H9 (cell line): ENCODE results near the gene MMP15. TPM values are rescaled to one million over a fixed set of nuclear protein-coding genes. Genes with fewer than 3 reads are reported as not detected.

ENCODE experiments used
- DNase-seq: peaks from one replicate; pipeline ENCODE4 v3.0.0-alpha.2; 2017
- H2AFZ ChIP-seq: one replicate; pipeline ENCODE4 v1.6.1; 2013; ENCODE audit warnings: mild to moderate bottlenecking, low read length, control low read depth, moderate library complexity
- H2AK5ac ChIP-seq: 2 replicates; pipeline ENCODE4 v1.6.1; 2013; ENCODE audit warnings: low read length, control low read depth, mixed read lengths; ENCODE audit not compliant: insufficient read length
- H2BK120ac ChIP-seq: one replicate; pipeline ENCODE4 v1.6.1; 2013; ENCODE audit warnings: low read depth, mild to moderate bottlenecking, low read length, control low read depth, inconsistent platforms; ENCODE audit not compliant: poor library complexity, severe bottlenecking
- H2BK12ac ChIP-seq: 2 replicates; pipeline ENCODE4 v1.6.1; 2013; ENCODE audit warnings: low read length, control low read depth, mixed read lengths, low read depth; ENCODE audit not compliant: insufficient read length
- H2BK15ac ChIP-seq: 2 replicates; pipeline ENCODE4 v1.6.1; 2013; ENCODE audit warnings: low read depth, low read length, control low read depth
- H2BK20ac ChIP-seq: one replicate; pipeline ENCODE4 v1.6.1; 2013; ENCODE audit warnings: low read depth, mild to moderate bottlenecking, low read length, control low read depth, inconsistent platforms; ENCODE audit not compliant: poor library complexity, severe bottlenecking
- H2BK5ac ChIP-seq: 2 replicates; pipeline ENCODE4 v1.6.1; 2013; ENCODE audit warnings: low read length, control low read depth, mixed read lengths; ENCODE audit not compliant: insufficient read length
- H3K14ac ChIP-seq: 2 replicates; pipeline ENCODE4 v1.6.1; 2013; ENCODE audit warnings: low read length, control low read depth; ENCODE audit not compliant: insufficient read depth
- H3K18ac ChIP-seq: 2 replicates; pipeline ENCODE4 v1.6.1; 2013; ENCODE audit warnings: low read depth, mild to moderate bottlenecking, mixed read lengths, low read length, control low read depth; ENCODE audit not compliant: insufficient read length
- H3K23ac ChIP-seq: 2 replicates; pipeline ENCODE4 v1.6.1; 2013; ENCODE audit warnings: low read length, control low read depth, mixed read lengths, low read depth; ENCODE audit not compliant: insufficient read length
- H3K23me2 ChIP-seq: 2 replicates; pipeline ENCODE4 v1.6.1; 2013; ENCODE audit warnings: low read depth, mild to moderate bottlenecking, mixed read lengths, low read length, control low read depth; ENCODE audit not compliant: insufficient read length, poor library complexity, severe bottlenecking
- H3K27ac ChIP-seq: 2 replicates; pipeline ENCODE4 v1.5.1; 2013; ENCODE audit warnings: low read length, control low read depth, mixed read lengths, low read depth; ENCODE audit not compliant: insufficient read length
- H3K27me3 ChIP-seq: 2 replicates; pipeline ENCODE4 v1.6.1; 2013; ENCODE audit warnings: low read length, control low read depth, inconsistent platforms; ENCODE audit not compliant: insufficient read depth
- H3K4ac ChIP-seq: 2 replicates; pipeline ENCODE4 v1.6.1; 2013; ENCODE audit warnings: low read depth, mild to moderate bottlenecking, control low read depth, inconsistent platforms, low read length, moderate library complexity
- H3K4me1 ChIP-seq: 2 replicates; pipeline ENCODE4 v1.6.1; 2013; ENCODE audit warnings: low read length, control low read depth, inconsistent platforms; ENCODE audit not compliant: insufficient read depth
- H3K4me2 ChIP-seq: 2 replicates; pipeline ENCODE4 v1.6.1; 2013; ENCODE audit warnings: low read length, control low read depth, mixed read lengths; ENCODE audit not compliant: insufficient read length, insufficient read depth
- H3K56ac ChIP-seq: 2 replicates; pipeline ENCODE4 v1.6.1; 2013; ENCODE audit warnings: low read depth, mild to moderate bottlenecking, mixed read lengths, low read length, control low read depth; ENCODE audit not compliant: insufficient read length
- H3K79me1 ChIP-seq: 2 replicates; pipeline ENCODE4 v1.6.1; 2013; ENCODE audit warnings: low read depth, mild to moderate bottlenecking, moderate library complexity, low read length, control low read depth, inconsistent platforms; ENCODE audit not compliant: insufficient read depth, poor library complexity, severe bottlenecking
- H3K79me2 ChIP-seq: 2 replicates; pipeline ENCODE4 v1.6.1; 2013; ENCODE audit warnings: low read length, control low read depth, inconsistent platforms; ENCODE audit not compliant: insufficient read depth
- H3K9ac ChIP-seq: 2 replicates; pipeline ENCODE4 v1.6.1; 2013; ENCODE audit warnings: low read length, control low read depth, mixed read lengths; ENCODE audit not compliant: insufficient read length; ENCODE audit errors: extremely low read depth
- H3K9me3 ChIP-seq: one replicate; pipeline ENCODE4 v1.6.1; 2013; ENCODE audit warnings: low read depth, low read length, inconsistent platforms; ENCODE audit not compliant: control insufficient read depth
- H3T11ph ChIP-seq: one replicate; pipeline ENCODE4 v1.6.1; 2013; ENCODE audit warnings: mild to moderate bottlenecking, low read length, control low read depth, inconsistent platforms
- H4K20me1 ChIP-seq: one replicate; pipeline ENCODE4 v1.6.1; 2013; ENCODE audit not compliant: control insufficient read depth, insufficient read length, insufficient read depth
- H4K5ac ChIP-seq: 2 replicates; pipeline ENCODE4 v1.6.1; 2013; ENCODE audit warnings: low read depth, mild to moderate bottlenecking, mixed read lengths, low read length, control low read depth; ENCODE audit not compliant: insufficient read length
- H4K8ac ChIP-seq: replicated peaks from 2 replicates; pipeline ENCODE4 v1.6.1; 2013; ENCODE audit warnings: low read length, control low read depth, mixed read lengths, low read depth; ENCODE audit not compliant: insufficient read length
- H4K91ac ChIP-seq: 2 replicates; pipeline ENCODE4 v1.6.1; 2013; ENCODE audit warnings: low read depth, mild to moderate bottlenecking, moderate library complexity, mixed read lengths, low read length, control low read depth; ENCODE audit not compliant: insufficient read length
- H3K27ac Mint-ChIP-seq, 3 experiments: 2 replicates in 2 of 3; 3 replicates in 1 of 3; pipeline ENCODE4 v1.8.0; 2020 to 2021; ENCODE audit warnings: mixed read lengths in 3 of 3, mild to moderate bottlenecking in 1 of 3, moderate library complexity in 1 of 3
- H3K27me3 Mint-ChIP-seq: 2 replicates; pipeline ENCODE4 v1.8.0; 2021; ENCODE audit warnings: low read depth, mild to moderate bottlenecking, moderate library complexity, mixed read lengths
- H3K36me3 Mint-ChIP-seq, 3 experiments: 2 replicates in 2 of 3; 3 replicates in 1 of 3; pipeline ENCODE4 v1.8.0; 2020 to 2021; ENCODE audit warnings: low read depth in 3 of 3, mixed read lengths in 3 of 3; ENCODE audit not compliant: insufficient read depth in 1 of 3
- H3K4me1 Mint-ChIP-seq, 2 experiments: 2 replicates each; pipeline ENCODE4 v1.8.0; 2020; ENCODE audit warnings: mixed read lengths in 2 of 2
- H3K4me3 Mint-ChIP-seq, 2 experiments: 2 replicates in 1 of 2; 3 replicates in 1 of 2; pipeline ENCODE4 v1.8.0; 2020 to 2021; ENCODE audit warnings: mild to moderate bottlenecking in 2 of 2, mixed read lengths in 2 of 2, moderate library complexity in 1 of 2
- H3K9me3 Mint-ChIP-seq, 2 experiments: 2 replicates in 1 of 2; 3 replicates in 1 of 2; pipeline ENCODE4 v1.8.0; 2020; ENCODE audit warnings: mild to moderate bottlenecking in 2 of 2, mixed read lengths in 2 of 2, moderate library complexity in 1 of 2
- CTCF ChIP-seq: fragments of 200-600 bp; sonication (generic); conservative IDR thresholded peaks from 3 replicates; pipeline ENCODE4 v1.8.0; 2021; ENCODE audit warnings: antibody characterized with exemption, mild to moderate bottlenecking
- WGBS: extraction: QIAGEN DNeasy Blood & Tissue Kit; methylation state at CpG from one replicate; pipeline ENCODE4 v1.1.7; 2013; ENCODE audit warnings: missing lambda C conversion rate, low lambda C conversion rate, mixed read lengths; ENCODE audit not compliant: insufficient read length; ENCODE audit errors: extremely low coverage; 5-methylcytosine and 5-hydroxymethylcytosine counted together
- total RNA-seq: library from RNA; stranded (reverse); gene quantifications from 2 replicates; pipeline ENCODE4 v1.2.1, GENCODE V29; 2021

The MMP15 gene
- total RNA-seq, 1 experiment from 2014 or later, result 32.9 TPM

GRCh38 chr16:58040496-58040846 is 14.9 kb downstream of the MMP15 start:
- no peak overlapping the region for H3K4me2 ChIP-seq
- no peak overlapping the region for H4K8ac ChIP-seq
- WGBS, result no CpG with 5 or more reads among the region's 12 CpGs
- no peaks in the 10 kb centered on the region for H3K9me3 ChIP-seq
- no peak overlapping the region for H3K56ac ChIP-seq
- no peaks in the 10 kb centered on the region for H3K4me1 ChIP-seq
- H2AFZ ChIP-seq, result no peak overlapping the region
- no peak overlapping the region for H2AK5ac ChIP-seq
- no peaks in the 10 kb centered on the region for H3K23me2 ChIP-seq
- H3K18ac ChIP-seq, result no peak overlapping the region
- H3K14ac ChIP-seq, result no peak overlapping the region
- Mint-ChIP-seq H3K9me3 (no peaks in the 10 kb centered on the region; a peak in 1 of 5 replicates), H3K4me1 (no peaks in the 10 kb centered on the region), H3K4me3 (no peak overlapping the region), H3K36me3 (peaks cover 13 to 74% (median 56%) of the 10 kb centered on the region in 3 experiments), H3K27me3 (no peaks in the 10 kb centered on the region), H3K27ac (no peak overlapping the region; a peak in 1 of 7 replicates)
- no peak for TF ChIP-seq CTCF
- no peak overlapping the region for H3K9ac ChIP-seq
- no peak overlapping the region for H2BK20ac ChIP-seq
- no peak overlapping the region for H4K91ac ChIP-seq
- H3K27ac ChIP-seq, result no peak overlapping the region
- no peak overlapping the region for H2BK120ac ChIP-seq
- H2BK5ac ChIP-seq, result no peak overlapping the region
- H2BK12ac ChIP-seq, result no peak overlapping the region
- no peaks in the 10 kb centered on the region for H3K79me2 ChIP-seq
- no peak overlapping the region for H3T11ph ChIP-seq
- H2BK15ac ChIP-seq, result no peak overlapping the region
- no peak overlapping the region for H3K23ac ChIP-seq
- no peaks in the 10 kb centered on the region for H4K20me1 ChIP-seq
- H3K79me1 ChIP-seq, result no peaks in the 10 kb centered on the region
- no peaks in the 10 kb centered on the region for H3K27me3 ChIP-seq
- no peak overlapping the region for H4K5ac ChIP-seq
- H3K4ac ChIP-seq, result no peak overlapping the region
- DNase-seq, result no peak
